Activated naive CD4-positive, alpha-beta T cell (primary cell): ENCODE measurements around the gene KRTAP7-1.

Experiments
- DNase-seq, 4 experiments: peaks; one replicate each; lab custom pipeline; 2025; lab: John Stamatoyannopoulos, UW

The KRTAP7-1 gene, protein sequence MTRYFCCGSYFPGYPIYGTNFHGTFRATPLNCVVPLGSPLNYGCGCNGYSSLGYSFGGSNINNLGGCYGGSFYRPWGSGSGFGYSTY

DNA sequence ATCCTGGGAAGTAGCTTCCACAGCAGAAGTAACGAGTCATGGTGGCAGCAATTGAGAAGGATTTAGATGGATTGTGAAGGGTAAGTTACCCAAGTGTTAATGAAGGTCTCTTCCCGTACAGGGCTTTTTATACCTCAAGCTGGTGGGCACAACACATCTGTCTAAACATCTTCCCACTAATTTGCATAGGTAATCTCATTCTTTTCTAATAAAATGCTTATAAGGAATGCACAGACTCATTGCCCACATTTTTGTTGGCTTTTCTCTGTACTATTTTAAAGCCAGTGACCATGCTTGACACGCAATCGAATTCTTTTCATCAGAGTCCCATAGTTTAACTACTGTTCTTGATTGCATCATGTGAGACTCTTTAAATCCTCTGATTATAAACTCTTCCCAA lies at the start of gene KRTAP7-1:
TSS of gene KRTAP7-1 (minus strand) at position 101 of the 400 bp plus-strand sequence. CDS start at position 40, 61 bp downstream.
- no peak for DNase-seq

DNA sequence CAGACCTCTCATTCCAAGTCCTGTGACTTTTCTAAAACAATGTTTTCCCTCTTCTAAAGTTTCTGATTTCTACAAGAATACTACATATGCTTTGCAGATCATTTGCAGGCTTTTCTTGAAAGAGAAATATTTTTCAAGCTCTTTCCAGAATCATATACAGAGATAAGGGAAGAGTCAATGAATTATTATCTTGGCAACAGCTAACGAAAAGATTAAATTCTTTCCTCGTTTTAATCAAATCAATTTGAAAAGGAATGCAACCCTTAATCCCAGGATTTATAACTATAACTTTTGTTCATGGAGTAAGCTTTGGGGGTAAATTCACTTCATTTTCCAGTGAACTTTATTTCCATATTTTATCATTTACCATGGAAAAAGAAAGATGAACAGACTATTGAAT lies 45.0 kb upstream of the KRTAP7-1 start:
- DNase-seq: no peak

DNA sequence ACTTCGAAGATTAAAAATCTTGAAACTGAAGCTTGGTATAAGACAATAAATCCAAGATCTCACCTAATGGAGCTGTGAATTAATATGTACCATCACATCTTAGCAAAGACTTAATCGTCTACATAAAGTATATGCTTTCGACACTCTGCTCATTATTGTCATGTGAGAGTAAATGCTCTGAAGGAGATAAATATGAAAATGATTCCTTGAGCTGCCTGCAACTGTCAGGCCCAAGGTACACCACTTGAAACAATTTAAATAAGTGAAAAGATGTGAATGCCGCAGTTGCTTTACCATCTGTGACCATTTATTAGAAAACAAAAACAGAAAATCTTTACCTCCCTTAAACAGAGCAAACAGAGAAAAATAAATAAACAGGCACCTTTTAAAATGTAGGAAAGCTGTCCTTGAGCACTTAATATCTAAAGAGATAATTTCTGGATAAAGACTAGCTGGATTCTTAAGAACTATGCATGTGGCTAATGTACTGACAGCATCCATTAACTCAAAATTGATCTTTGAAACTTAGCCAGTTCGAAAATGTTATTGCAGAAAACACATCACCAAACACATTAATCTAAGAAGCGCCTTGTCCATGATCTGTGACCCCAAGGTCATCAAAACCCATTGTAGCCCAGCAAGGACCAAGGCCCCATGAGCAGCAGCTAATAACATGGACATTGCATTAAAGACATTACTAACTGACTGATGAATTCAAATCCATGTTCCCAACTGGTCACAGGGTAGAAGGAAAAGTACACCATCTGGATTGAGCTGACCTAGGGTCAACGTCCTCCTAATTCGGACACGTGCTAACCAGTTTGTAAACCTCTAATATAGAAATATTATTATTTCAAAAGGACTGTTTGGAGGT lies 18.3 kb upstream of the KRTAP7-1 start:
- no peak for DNase-seq

DNA sequence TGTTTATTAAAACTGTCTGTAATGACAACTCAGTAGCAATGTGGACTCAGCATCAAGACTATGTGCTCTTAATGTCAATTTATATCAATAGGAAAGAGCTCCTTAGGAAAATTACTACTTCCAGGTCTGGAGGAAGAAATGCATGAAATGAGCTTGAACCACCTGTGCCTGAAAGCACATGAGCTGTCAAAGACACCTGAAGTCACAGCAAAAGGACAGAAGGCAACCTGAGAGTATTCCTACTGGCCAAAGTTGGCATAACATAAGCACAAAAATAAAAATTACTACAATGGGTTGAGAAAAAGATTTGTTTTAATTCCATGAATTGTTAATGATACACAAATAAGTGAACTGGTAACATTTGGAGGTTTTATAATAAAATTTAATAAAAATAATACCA lies 13.4 kb upstream of the KRTAP7-1 start:
- DNase-seq: no peak

DNA sequence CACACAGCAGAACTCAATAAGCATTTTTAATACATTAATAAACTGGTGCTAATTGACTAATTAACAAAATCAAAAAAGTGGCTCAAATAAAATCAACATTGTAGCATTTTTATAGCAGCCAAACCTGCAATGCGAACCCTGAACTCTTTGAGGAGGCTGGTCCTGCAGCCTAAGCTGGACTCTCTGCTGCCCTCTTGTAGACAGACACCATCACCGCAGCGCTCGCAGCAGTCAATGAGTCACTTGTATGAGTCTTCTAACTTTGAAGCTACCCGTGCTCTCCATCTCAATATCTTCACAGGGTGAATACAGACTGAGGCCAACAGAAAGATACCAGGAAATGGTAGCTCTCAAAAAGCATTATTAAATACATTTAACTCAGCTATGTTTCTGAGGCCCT lies 9.7 kb upstream of the KRTAP7-1 start:
- no peak for DNase-seq

DNA sequence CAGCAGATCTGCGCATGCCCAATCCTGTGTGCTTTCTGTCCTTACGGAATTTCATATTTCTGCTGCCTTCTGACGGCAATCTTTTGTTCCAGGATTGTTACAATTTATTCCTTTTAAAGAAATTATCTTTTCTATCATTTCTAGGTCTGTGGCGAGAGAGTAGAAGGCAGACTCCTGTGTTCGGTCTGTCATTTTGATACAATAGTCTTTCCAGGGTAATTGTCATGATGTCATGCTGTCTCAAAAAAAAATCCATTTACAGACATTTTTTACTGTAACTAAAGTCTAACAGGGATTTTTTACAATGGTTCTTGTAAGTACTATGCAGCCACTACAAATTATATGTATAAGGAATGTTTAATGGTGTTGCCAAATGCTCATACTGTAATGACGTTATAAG lies 9.0 kb upstream of the KRTAP7-1 start:
- no peak for DNase-seq

DNA sequence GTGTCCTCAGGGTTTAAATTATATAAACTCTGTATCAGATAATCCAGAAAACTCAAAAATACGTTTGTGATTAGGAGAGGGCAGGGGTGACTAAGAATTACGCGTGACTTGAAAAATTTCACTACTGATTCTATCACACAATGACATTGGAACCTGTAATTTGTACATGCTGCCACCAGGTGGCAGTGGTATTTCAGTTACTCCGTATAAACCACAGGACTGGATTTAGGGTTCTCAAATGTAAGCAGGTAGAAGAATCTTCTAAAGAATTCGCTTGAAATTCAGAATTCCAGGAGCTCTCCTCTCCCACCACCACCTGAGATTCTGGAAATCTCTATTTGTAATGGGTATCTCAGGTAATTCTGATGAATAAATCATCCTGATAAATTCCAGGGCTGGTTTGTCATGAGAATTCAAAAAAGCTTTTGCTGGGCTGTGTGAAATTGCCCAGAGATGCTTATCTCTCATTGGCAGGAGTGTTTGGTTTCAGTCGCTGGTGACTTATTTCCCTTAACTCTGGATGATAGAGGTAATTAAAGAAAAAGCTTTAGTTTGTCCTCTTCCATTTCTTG lies 1.7 kb upstream of the KRTAP7-1 start:
- DNase-seq: peak in 1 of 4 experiments; percentile 2

DNA sequence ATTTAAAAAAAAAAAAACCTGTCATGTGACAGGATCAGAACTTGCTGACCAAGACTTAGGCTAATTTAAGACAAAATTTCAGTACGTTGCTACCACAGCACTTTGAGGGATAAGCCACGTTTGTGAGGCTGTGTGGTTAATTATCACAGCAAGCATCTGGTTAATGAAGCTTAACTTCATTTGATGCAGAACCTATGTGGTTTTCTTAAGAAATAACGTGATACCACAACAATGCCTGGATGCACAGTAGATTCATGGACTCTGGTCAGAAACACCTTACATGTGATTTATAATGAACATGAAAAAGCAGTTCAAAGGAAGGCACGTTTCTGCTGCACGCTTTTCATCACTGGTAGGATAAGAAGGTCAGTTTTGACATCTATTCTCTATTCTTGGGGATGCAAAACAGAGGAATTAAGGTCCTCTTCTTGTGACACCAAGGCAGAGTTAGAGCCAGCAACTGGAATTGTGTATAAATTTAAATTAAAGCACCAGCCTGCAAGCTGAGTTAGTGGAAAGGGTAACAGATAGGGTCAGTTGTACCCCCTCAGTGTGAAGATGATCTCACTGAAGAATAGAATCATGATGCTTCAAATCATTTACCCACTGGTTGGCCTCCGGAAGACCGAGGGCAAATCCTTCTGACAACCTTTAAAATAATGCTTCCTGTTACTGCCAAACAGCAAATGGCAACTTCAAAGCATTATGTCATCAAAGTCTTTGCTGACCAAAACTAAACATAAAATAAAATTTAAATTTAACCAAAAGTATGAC lies 10.5 kb downstream of the KRTAP7-1 start:
- no peak for DNase-seq

DNA sequence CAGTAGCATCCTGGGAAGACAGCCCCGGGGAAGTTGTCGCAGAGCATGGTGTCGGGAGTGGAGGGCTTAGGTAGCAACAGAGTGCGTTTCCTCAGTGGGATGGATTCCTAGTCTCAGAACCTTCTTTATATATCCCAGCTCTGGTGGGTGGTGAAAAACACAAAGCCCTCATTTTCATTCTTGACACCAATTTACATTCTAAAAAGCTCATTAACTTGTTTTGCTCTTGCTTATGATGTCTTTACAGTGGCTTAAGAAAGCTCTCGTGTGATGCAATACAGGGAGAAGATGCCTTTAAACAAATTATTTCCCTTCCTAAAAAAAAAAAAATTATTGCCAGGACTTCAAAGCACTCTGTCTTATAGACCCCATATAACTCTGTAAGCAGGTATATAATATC lies 16.4 kb downstream of the KRTAP7-1 start, which contains the start of gene KRTAP8-1:
TSS of gene KRTAP8-1 (minus strand) at position 101 of the 400 bp plus-strand sequence. CDS start at position 47, 54 bp downstream.
- DNase-seq: no peak

DNA sequence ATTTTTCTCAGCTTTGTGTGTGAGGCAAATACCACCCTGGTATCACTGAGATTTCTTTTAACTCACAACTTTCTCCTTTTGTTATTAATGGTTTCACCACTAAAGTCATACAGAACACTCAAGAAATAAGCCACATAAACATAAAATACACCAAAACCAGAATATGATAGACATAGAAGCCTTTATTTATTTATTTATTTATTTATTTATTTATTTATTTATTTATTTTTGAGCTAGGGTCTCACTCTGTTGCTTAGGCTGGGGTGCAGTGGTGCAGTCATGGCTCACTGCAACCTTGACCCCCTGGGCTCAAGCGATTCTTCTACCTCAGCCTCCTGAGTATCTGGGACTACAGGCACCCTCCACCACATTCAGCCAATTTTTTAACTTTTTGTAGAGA lies 29.0 kb downstream of the KRTAP7-1 start:
- no peak for DNase-seq

DNA sequence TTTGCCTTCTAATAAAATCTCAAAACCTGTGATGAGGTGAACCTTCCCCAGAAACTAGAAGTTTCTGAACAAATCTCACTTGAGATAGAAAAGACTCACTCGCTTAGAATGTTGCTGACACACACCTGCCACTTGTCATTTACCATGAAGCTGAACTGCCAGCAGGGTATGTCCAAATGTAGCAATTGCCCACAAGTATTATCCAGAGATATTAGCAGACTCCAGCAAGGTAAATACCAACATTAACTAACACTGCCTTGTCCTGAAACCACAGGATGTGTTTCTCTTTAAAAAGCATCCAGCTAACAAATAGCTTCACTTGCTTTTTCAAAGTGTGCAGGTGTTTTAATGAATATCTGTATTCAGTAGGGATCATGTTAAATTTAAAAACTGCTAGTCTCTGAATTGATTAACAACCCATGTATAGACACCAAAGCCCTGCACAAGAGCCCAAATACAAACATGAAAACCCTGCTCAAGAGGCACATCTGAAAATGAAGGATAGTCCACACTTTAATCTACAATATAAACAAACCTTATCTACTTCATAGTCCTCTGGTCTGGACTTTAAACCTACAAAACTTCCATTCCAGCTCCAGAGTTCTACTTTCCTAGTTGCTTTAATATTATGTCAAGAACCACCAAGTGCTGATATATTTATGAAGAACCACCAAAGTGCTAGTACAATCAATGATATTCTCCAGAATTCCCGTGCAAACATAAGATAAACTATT lies 35.8 kb downstream of the KRTAP7-1 start:
- DNase-seq: no peak

DNA sequence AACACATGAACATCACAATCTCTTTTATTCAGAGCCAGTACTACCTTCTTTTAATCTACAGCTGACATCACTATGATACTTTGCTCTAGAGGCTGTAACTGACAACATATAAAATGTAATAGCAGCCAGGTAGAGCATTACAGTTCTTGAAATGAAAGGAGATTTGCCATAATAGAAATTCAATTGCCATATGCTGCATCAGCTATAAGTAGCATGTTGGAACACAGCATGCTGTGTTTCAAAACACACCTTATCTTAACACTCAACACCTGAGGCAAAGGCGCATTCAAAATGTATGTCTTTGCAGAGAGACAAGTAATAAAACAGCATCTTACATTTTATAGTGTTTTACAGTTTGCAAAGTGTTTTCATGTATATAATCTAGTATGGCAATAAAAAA lies 50.3 kb downstream of the KRTAP7-1 start:
- no peak for DNase-seq
